Measurements from ENCODE around the gene CDH8.

CDH8 gene

DNA sequence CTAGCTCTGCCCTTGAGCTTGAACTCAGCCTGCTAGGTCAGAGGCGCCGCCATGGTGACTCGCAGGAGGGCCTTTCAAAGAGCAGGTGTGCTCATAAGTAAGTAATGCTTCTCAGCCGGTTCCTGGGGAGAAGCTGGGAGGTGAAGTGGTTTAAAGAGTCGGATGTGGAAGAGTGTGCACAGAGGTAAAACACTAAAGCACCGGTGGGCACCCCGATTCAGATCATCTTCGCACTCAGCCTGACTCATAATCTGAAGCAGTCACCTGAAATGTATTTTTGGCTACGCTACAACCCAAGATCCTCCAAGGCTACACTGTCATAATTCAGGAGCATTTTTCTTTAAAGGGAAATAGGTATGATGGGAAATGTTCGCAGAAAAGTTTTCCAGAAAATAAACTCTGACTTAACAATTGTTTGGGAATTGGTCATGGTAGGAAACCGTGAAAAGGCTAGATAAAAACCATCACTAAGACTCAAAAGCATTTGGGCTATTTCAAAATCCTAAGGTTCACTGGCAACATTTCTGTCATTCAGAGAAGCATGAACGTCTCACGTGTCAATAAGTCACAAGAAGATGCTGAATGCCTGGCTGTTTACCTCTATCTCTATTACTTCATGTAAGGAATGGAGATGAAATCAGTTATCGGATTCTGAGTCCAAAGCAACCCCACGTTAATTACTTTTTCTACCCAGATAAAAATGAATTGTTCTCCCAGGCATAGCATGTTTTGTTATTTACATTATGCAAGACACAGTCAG is 17.8 kb downstream of the CDH8 start:
- TF ChIP-seq, protein P1, sequence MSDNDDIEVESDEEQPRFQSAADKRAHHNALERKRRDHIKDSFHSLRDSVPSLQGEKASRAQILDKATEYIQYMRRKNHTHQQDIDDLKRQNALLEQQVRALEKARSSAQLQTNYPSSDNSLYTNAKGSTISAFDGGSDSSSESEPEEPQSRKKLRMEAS (IDR thresholded peaks at IDR 0.05): no peak
- no peak for TF ChIP-seq ZBTB7A (IDR thresholded peaks at IDR 0.05; ENCODE audit: low read depth)
- TF ChIP-seq CREB1 (IDR thresholded peaks at IDR 0.05; ENCODE audit: low read depth): no peak
- no peak for TF ChIP-seq EGR1 (IDR thresholded peaks at IDR 0.05)
- TF ChIP-seq EP300 (IDR thresholded peaks at IDR 0.05; ENCODE audit: borderline replicate concordance): no peak
- no peak for TF ChIP-seq TCF12 (IDR thresholded peaks at IDR 0.05; ENCODE audit: low read depth)
- no peak for TF ChIP-seq NFIC (IDR thresholded peaks at IDR 0.05)
- no peak for TF ChIP-seq TAF1 (IDR thresholded peaks at IDR 0.05; ENCODE audit: low read depth)
- TF ChIP-seq, protein P2, sequence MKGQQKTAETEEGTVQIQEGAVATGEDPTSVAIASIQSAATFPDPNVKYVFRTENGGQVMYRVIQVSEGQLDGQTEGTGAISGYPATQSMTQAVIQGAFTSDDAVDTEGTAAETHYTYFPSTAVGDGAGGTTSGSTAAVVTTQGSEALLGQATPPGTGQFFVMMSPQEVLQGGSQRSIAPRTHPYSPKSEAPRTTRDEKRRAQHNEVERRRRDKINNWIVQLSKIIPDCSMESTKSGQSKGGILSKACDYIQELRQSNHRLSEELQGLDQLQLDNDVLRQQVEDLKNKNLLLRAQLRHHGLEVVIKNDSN (IDR thresholded peaks at IDR 0.05): no peak
- no peak for TF ChIP-seq CEBPB (IDR thresholded peaks at IDR 0.05)
- TF ChIP-seq, protein P3, sequence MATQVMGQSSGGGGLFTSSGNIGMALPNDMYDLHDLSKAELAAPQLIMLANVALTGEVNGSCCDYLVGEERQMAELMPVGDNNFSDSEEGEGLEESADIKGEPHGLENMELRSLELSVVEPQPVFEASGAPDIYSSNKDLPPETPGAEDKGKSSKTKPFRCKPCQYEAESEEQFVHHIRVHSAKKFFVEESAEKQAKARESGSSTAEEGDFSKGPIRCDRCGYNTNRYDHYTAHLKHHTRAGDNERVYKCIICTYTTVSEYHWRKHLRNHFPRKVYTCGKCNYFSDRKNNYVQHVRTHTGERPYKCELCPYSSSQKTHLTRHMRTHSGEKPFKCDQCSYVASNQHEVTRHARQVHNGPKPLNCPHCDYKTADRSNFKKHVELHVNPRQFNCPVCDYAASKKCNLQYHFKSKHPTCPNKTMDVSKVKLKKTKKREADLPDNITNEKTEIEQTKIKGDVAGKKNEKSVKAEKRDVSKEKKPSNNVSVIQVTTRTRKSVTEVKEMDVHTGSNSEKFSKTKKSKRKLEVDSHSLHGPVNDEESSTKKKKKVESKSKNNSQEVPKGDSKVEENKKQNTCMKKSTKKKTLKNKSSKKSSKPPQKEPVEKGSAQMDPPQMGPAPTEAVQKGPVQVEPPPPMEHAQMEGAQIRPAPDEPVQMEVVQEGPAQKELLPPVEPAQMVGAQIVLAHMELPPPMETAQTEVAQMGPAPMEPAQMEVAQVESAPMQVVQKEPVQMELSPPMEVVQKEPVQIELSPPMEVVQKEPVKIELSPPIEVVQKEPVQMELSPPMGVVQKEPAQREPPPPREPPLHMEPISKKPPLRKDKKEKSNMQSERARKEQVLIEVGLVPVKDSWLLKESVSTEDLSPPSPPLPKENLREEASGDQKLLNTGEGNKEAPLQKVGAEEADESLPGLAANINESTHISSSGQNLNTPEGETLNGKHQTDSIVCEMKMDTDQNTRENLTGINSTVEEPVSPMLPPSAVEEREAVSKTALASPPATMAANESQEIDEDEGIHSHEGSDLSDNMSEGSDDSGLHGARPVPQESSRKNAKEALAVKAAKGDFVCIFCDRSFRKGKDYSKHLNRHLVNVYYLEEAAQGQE (IDR thresholded peaks at IDR 0.05; ENCODE audit: low read depth): no peak
- no peak for TF ChIP-seq FOXM1 (IDR thresholded peaks at IDR 0.05; ENCODE audit: borderline replicate concordance, low read depth)
- TF ChIP-seq RAD21 (IDR thresholded peaks at IDR 0.05; ENCODE audit: low read depth): no peak
- TF ChIP-seq YY1 (IDR thresholded peaks at IDR 0.05; ENCODE audit: low read depth): no peak
- TF ChIP-seq TEAD4 (IDR thresholded peaks at IDR 0.05): no peak

DNA sequence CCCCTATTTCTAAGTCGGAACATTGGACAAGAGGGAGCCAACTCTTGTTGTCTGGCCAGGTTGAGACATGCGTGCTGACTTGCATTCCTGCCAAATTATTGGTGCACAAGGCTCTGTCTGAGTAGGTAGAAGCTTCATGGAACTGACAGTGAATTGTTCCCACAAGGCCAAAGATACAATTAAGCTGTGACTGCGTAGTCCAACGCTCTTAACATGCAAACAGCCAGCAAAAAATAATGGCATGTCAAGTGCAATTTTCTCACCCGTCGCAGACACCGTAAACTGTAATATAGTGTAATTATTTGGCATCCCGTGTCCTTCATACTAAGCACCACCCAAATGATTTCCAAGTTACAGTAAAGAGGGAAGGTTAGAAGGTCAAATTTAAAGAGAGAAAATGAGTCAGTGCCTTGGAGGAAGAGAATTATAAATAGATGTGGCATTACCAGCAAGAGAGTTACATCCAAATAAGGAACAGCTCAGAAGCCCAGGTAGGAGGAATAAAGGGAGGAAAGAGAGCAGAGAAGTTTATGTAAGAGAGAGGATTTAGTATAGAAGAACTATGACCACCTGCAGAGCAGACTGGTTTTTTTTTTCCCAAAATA is 21.8 kb downstream of the CDH8 start:
- TF ChIP-seq TEAD4 (IDR thresholded peaks at IDR 0.05): no peak
- TF ChIP-seq FOXM1 (IDR thresholded peaks at IDR 0.05; ENCODE audit: borderline replicate concordance, low read depth): no peak
- no peak for TF ChIP-seq YY1 (IDR thresholded peaks at IDR 0.05; ENCODE audit: low read depth)
- no peak for TF ChIP-seq EP300 (IDR thresholded peaks at IDR 0.05; ENCODE audit: borderline replicate concordance)
- no peak for TF ChIP-seq CEBPB (IDR thresholded peaks at IDR 0.05)
- no peak for TF ChIP-seq CREB1 (IDR thresholded peaks at IDR 0.05; ENCODE audit: low read depth)
- no peak for TF ChIP-seq NFIC (IDR thresholded peaks at IDR 0.05)
- TF ChIP-seq EGR1 (IDR thresholded peaks at IDR 0.05): no peak
- TF ChIP-seq, protein P3 (IDR thresholded peaks at IDR 0.05; ENCODE audit: low read depth): no peak
- TF ChIP-seq RAD21 (IDR thresholded peaks at IDR 0.05; ENCODE audit: low read depth): no peak
- no peak for TF ChIP-seq TAF1 (IDR thresholded peaks at IDR 0.05; ENCODE audit: low read depth)

DNA sequence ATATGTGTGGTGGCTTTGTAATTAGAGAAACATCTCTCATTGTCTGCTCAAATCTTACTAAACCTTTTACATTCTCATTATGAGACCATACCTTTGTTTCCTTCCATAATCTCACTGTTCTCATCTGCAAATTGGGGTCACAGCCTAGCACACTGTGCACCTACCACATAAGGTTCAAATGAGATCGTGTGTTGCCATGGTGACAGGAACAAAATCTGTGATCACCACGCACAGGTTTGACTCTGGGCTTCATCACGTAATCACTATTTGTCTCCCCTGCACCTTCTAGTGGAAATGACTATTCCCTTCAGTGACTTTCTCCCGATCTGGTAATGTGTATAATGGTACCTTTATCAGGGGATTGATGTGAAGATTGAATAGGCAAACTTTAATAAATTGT is 26.1 kb downstream of the CDH8 start:
- TF ChIP-seq TCF12 (IDR thresholded peaks at IDR 0.05; ENCODE audit: low read depth): no peak
- no peak for TF ChIP-seq TAF1 (IDR thresholded peaks at IDR 0.05; ENCODE audit: low read depth)
- TF ChIP-seq, protein P3 (IDR thresholded peaks at IDR 0.05; ENCODE audit: low read depth): no peak
- no peak for TF ChIP-seq FOXM1 (IDR thresholded peaks at IDR 0.05; ENCODE audit: borderline replicate concordance, low read depth)
- no peak for TF ChIP-seq EGR1 (IDR thresholded peaks at IDR 0.05)
- no peak for TF ChIP-seq CREB1 (IDR thresholded peaks at IDR 0.05; ENCODE audit: low read depth)
- no peak for TF ChIP-seq NFIC (IDR thresholded peaks at IDR 0.05)
- TF ChIP-seq, protein P1 (IDR thresholded peaks at IDR 0.05): no peak
- no peak for TF ChIP-seq TEAD4 (IDR thresholded peaks at IDR 0.05)
- TF ChIP-seq RAD21 (IDR thresholded peaks at IDR 0.05; ENCODE audit: low read depth): no peak
- TF ChIP-seq ZBTB7A (IDR thresholded peaks at IDR 0.05; ENCODE audit: low read depth): no peak
- TF ChIP-seq EP300 (IDR thresholded peaks at IDR 0.05; ENCODE audit: borderline replicate concordance): no peak
- TF ChIP-seq YY1 (IDR thresholded peaks at IDR 0.05; ENCODE audit: low read depth): no peak

DNA sequence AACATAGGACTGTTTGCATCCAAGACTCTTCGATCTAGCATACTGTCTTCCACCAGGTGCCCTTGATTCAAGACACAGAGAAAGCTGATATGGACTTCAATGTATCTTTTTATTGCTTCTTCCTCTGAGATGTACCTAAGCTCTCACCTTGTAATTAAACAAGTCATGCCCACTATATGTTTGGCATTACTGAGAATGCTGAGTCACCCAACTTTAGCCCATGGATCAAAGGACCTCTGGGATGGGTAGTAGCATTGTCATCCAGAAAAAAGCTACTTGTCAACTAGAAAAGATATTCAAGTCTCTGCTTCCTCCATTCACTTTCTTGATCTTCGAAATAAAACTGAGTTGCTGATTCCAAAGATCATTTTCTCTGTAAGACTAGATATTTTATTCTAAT is 37.8 kb downstream of the CDH8 start:
- no peak for TF ChIP-seq TEAD4 (IDR thresholded peaks at IDR 0.05)

All from Ishikawa (cell line).